DMS53 (cell line): ENCODE measurements around the gene TGFBI.
"Not testable (repeated sequence)": the region's sequence is repeated elsewhere in the genome, so short reads cannot be mapped to it uniquely, and the experiment has no call there.

ENCODE experiments used
- DNase-seq: peaks from one replicate; lab custom pipeline; 2025; lab: John Stamatoyannopoulos, UW

Gene TGFBI

GRCh38 chr5:136027311-136027710 is 1.5 kb upstream of the TGFBI start:
- no peak for DNase-seq

GRCh38 chr5:136028090-136028489 is 698 bp upstream of the TGFBI start:
- no peak for DNase-seq

DNA sequence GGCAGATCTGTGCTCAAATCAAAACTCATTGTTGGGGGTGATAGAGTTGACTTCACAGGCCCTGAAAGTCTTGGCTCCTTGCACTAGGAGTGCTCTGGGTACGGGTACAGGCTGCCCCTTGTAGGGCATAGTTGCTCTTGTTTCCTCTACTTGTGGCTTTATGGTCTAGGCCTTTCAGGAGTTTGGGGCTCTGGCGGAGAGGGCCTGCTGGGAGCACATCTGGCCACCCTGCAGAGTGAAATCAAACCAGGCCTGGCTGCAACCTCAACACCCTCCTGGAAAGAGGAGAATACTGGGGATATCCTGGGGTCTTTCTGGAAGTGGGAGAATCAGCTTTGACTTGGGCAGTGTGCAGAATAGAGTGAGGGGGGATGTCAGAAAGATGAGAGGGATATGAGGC is 1.5 kb downstream of the TGFBI start:
- no peak for DNase-seq

DNA sequence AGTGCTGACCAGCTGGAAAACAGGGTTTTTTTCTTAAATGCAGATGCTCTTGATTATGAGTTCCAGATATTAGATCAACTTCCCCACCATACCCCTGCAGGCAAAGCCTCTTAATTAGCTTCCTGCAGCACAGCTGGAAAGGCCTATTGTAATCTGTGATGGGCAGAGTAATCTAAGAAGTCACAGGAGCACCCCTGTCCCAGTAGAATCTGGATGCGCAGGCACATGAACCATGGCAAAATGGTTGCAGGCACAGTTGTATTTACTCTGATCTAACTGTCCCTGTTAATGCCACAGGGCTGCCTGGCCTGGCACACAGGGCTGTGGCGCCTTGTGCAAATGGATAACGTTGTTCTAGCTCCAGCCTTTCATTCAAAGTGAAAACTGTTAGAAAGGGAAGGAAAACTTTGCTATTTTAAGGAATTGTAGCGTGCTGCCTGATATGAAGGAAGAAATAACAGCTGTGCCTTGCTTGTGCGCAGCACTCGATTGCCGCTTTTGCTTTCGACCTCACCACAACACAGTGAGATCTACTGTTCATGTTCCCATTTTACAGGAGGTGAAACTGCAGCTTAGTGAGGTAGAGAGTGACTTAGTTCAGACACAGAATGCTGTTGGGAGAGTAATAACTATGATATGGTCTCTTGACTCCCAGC is 2.3 kb downstream of the TGFBI start:
- DNase-seq, result no peak

DNA sequence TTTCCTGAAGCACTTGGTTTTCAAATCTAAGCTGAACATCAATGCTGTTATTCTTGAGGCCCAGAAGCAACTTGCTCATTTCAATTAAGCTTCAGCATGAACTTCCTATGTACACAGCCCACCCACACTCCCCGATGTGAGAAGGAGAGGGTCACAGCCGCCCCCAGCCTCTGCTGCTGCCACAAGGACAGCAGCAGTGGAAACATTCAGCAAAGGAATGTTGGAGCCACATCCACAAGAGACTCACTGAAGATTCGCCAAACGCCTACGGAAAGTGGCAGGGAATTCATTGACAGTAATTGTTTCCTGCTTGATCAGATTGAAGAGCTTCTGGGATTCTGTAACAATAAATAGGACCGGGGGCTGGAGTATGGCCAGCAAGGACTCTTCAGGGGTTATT is 2.9 kb downstream of the TGFBI start:
- DNase-seq, result no peak

DNA sequence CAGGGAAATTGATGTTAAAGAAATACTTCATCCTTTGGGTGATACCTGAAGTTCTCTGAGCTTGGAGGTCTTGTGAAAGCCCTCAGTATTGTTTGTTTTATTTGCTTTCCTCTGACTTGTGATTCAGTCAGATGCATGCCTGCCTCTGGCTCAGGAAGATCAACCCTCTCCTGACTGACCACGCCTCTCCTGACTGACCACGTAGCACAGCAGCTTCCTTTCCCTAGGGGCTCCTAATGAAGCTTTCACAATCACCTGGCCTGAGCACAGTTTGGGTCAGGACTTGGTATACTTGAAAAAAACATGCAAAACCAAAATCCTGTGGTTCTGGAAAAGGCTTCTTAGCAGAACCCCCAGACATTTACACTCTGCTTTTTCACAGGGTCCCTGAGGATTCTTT is 3.8 kb downstream of the TGFBI start:
- DNase-seq, result peak; percentile 22

- peak; percentile 47 for DNase-seq
Observed at GRCh38 chr5:136033234-136033633, 4.4 kb downstream of the TGFBI start.

DNA sequence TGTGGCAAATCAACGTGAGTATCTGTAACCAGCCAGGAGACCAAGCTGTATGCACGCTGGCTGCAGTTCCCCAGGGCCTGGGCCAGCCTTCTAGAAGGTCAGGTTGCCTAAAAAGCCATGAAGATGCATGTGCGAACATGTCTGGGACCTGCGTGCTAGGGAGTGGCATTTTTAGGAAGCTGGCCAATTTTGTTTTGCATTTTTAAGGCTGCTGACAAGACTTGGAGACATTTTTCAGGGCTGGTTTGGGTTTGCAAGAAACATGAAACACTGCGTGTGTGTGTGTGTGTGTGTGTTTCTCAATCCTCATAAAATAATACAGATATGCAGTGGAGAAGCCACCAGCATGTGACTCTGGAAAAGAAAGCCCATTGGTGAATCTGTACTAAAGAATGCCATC is 5.1 kb downstream of the TGFBI start:
- no peak for DNase-seq

- DNase-seq, result no peak
Observed at GRCh38 chr5:136034492-136034891, 5.7 kb downstream of the TGFBI start.

DNA sequence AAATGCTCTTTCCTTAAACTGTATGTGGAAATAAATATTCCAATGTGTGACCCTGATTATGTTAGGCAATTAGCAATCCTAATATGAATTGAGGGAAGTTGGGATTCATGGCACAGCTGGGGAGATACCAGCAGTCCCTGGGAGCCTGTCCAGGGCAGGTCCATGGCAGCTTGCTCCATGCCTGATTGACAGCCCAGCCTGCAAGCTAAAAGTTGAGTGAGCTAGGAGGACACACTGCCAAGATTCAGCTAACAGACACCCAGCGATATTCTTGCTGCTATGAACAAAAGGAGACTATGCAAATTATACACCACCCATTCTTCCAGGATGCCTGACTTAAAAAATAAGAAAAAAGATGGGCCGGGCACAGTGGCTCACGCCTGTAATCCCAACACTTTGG is 6.2 kb downstream of the TGFBI start:
- DNase-seq, result no peak

DNA sequence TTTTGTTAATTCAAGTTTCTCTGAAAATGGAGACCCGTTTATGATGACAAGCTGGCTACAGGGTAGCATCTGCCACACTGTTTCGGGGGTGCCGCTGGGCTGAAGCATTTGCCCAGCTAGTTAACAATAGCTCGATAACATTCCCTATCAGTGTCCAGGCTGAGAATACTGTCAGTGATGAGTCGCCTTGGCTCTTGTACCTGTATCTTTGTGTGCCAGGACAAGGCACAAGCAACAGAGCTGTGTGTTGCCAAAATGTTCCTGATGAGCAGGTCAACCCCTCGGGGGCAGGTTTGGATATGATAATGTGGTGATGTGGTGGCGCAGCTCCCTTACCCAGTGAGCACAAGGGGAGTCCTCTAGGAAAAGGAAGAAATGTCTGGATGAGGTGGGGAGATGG is 7.0 kb downstream of the TGFBI start:
- no peak for DNase-seq

DNA sequence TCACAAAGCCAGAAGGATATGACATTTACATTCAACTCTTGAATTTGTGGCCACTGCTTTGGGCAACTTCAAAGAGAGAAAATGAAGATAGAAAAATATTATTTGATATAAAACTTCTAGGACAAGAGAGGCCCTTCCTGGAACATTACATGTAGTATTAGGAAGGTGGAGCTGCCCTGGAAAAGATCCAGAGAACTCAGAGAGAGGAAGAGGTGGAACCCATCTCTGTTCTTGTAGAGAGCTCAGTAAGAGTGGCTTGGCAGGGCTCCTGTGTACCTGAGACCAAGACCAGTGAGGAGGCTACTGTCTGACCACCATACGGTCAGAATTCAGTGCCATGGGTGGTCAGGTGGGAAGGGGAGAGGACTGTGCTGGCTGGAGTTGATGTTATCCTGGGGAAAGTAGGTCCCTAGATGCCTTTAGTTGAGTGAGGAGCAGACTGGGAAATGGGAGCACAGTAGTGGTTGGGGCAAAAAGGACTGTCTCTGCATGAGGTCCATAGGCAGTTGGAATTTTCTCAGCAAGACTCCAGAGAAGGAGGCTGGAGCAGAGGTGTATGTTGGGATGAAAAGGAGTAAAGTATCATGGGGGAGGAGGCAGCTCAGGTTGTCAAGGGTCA is 7.6 kb downstream of the TGFBI start:
- no peak for DNase-seq

GRCh38 chr5:136037001-136037705 is 8.4 kb downstream of the TGFBI start:
- DNase-seq, result no peak

DNA sequence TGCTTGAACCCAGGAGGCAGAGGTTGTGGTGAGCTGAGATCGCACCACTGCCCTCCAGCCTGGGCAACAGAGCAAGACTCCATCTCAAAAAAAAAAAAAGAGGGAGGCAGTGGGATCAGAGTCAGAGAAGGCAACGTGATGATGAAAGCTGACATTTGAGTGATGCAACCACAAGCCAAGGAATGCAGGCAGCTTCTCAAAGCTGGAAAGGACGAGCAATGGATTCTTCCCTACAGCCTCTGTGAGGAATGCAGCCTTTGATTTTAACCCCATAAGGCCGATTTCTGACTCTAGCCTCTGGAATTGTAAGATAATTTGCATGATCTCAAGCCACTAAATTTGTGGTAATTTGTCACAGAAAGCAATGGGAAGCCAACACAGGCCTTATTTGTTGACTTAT is 9.8 kb downstream of the TGFBI start:
- no peak for DNase-seq

GRCh38 chr5:136039202-136039601 is 10.4 kb downstream of the TGFBI start:
- peak; percentile 8 for DNase-seq

- peak; percentile 69 for DNase-seq
Observed at GRCh38 chr5:136040746-136041415, 12.1 kb downstream of the TGFBI start.

GRCh38 chr5:136042156-136042555 is 13.4 kb downstream of the TGFBI start:
- no peak for DNase-seq

DNA sequence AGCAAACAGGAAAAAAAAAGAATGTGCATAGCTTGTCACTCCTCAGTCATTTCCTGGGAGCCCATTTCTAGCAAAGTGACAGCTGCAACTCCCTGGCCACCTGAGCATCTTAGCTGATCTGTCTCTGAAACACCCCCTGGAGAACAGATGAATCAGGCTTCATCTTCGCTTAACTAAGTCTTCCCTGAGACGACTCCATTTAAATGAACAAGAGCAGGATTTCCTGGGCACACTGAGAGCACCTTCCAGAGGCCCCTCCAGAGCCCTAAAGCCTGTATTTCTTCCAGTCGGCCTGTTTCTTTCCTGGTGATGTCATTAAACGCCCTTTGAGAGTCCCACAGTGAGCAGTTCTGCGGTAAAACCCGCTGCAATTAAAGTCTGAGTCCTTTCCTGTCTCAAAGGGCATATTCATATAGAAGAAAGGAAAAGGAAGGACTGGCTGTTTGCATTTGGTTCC is 13.9 kb downstream of the TGFBI start:
- peak; percentile 51 for DNase-seq

DNA sequence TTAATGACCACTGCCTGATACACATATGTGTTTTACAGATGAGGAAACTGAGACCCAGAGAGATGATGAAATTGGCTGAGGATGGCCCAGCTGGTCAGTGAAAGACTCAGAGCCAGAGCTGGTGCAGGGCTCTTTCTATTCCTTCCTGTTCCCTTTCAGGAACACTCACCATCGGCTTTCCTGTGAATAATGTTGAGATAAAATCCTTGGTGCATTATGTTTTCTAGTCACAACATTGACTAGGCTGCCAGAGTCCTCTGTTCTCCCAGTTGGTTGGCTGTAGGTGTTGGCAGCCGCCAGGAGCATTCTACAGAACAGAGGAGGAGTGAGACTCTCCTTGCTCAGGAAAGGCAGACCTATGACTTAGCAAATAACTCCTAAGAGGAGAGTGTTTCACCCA is 14.8 kb downstream of the TGFBI start:
- DNase-seq, result no peak

DNA sequence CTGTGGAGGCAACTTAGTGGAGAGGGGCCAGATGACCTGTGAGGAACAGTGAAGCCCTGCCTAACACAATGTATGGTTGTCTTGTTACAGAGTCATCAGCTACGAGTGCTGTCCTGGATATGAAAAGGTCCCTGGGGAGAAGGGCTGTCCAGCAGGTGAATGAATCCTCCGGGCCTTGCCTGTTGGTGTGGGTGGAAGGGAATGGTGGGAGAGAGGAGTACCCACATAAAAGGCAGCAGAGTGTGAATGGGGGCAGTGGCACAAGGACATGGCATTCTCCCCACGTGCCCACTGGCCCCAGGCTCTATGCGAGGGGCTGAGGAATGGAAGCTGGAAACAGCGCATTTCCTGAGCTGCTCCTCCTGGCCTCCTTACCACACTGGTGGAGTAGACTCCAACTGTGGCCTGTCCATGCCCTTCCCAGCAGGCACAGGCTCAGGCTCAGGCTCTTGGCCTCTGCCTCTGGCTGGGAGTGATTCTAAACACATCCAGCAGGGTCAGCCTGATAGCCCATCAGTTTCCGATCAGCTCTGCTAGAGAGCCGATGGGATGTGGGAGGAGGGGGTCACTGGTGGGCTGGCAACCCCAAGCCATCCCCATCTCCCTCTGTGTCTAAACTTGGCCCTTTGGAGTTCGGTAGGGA is 15.3 kb downstream of the TGFBI start:
- DNase-seq, result no peak

DNA sequence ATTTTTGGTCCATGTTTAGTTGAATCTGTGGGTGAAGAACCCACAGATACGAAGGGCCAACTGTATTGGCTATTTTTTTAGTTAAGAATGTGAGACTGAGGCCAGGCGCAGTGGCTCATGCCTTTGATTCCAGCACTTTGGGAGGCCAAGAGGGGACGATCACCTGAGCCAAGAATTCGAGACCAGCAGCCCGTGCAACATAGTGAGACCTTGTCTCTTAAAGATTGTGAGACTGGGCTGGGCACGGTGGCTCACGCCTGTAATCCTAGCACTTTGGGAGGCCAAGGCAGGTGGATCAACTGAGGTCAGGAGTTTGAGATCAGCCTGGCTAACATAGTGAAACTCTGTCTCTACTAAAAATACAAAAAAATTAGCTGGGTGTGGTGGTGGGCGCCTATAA is 16.2 kb downstream of the TGFBI start:
- DNase-seq, result not testable (repeated sequence)

DNA sequence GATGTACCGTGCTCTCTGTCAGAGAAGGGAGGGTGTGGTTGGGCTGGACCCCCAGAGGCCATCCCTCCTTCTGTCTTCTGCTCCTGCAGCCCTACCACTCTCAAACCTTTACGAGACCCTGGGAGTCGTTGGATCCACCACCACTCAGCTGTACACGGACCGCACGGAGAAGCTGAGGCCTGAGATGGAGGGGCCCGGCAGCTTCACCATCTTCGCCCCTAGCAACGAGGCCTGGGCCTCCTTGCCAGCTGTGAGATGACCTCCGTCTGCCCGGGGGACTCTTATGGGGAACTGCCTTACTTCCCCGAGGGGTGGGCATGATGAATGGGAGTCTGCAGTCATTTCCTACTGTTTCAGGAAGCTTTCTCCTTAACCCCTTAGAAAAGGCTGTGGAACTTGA is 17.5 kb downstream of the TGFBI start:
- no peak for DNase-seq
